MV-4-11 (cell line): ENCODE data around the gene HSPB1.
"Not testable (repeated sequence)": the region's sequence is repeated elsewhere in the genome, so short reads cannot be mapped to it uniquely, and the experiment has no call there.

ENCODE experiments used
- DNase-seq: peaks from one replicate; lab custom pipeline; 2025; lab: John Stamatoyannopoulos, UW

HSPB1 gene

DNA sequence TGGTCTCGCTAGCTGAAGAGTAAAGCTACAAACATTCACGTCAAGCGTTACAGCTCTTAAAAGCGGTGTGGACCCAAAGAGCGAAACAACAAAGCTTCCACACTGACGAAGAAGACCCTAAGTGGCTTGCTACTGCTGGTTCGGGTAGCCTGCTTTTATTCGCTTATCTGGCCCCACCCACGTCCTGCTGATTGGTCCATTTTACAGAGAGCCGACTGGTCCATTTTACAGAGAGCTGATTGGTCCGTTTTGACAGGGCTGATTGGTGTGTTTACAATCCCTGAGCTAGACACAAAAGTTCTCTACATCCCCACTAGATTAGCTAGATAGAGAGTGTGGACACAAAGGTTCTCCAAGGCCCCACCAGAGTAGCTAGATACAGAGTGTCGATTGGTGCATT, 6.4 kb downstream of the HSPB1 start:
- DNase-seq, result not testable (repeated sequence)

DNA sequence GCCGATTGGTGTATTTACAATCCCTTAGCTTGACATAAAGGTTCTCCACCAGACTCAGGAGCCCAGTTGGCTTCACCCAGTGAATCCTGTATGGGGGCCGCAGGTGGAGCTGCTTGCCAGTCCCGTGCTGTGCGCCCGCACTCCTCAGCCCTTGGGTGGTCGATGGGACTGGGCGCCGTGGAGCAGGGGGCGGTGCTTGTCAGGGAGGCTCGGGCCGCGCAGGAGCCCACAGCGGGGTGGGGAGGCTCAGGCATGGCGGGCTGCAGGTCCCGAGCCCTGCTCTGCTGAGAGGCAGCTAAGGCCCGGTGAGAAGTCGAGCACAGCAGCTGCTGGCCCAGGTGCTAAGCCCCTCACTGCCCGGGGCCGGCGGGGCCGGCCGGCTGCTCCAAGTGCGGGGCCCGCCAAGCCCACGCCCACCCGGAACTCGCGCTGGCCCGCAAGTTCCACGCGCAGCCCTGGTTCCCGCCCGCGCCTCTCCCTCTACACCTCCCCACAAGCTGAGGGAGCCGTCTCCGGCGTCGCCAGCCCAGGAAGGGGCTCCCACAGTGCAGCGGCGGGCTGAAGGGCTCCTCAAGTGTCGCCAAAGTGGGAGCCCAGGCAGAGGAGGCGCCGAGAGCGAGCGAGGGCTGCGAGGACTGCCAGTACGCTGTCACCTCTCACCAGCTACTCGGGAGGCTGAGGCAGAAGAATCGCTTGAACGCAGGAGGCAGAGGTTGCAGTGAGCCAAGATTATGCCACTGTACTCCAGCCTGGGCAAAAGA, 7.0 kb downstream of the HSPB1 start:
- DNase-seq, result not testable (repeated sequence)

DNA sequence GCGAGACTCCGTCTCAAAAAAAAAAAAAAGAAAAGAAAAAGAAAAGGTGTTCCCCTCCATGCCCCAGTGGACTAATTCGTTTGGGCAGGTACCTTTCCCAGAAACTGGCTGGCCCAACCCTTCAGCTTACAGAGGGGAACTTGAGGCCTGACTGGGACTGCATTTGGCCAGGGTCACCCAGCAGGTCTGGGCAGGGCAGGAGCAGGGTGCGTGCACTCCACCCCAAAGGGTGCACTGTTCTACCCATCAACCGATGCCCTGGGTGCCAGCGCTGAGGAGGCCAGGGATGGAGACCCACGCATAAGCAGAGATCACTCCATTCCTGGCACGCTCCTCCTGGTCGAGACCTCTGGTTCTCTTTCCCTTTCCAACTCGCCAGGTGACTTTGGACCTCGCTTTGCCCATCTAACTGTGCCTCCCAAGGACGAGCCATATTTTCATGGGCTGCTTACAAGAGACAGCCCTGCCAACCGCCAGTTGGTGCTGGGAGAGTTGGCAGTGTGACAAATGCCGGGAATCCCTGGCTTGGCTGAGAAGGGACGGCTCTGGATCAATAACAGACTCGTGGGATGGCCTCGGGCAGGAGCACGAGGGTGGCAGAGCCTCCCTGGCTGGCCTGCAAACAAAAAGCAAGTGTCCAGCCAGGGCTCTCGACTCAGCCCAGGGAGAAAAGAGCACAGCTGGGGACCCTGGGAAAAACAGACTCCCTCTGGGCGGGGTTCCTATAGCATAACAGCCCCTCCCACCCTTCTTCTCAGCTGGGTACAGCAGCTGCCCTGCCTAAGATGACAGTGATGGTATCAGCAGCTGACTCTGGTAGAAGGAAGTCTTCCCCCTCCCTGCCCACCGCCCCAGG, 7.9 kb downstream of the HSPB1 start:
- DNase-seq, result no peak

DNA sequence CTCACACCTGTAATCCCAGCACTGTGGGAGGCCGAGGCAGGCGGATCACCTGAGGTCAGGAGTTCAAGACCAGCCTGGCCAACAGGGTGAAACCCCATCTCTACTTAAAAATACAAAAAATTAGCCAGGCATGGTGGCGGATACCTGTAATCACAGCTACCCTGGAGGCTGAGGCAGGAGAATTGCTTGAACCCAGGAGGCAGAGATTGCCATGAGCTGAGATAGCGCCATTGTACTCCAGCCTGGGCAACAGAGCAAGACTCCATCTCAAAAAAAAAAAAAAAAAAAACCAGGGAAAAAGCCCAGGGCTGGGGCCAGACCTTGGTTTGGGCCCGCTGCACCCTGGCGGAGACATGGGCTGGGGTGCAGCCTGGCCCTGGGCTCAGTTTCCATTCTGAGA, 9.4 kb downstream of the HSPB1 start:
- DNase-seq, result not testable (repeated sequence)

DNA sequence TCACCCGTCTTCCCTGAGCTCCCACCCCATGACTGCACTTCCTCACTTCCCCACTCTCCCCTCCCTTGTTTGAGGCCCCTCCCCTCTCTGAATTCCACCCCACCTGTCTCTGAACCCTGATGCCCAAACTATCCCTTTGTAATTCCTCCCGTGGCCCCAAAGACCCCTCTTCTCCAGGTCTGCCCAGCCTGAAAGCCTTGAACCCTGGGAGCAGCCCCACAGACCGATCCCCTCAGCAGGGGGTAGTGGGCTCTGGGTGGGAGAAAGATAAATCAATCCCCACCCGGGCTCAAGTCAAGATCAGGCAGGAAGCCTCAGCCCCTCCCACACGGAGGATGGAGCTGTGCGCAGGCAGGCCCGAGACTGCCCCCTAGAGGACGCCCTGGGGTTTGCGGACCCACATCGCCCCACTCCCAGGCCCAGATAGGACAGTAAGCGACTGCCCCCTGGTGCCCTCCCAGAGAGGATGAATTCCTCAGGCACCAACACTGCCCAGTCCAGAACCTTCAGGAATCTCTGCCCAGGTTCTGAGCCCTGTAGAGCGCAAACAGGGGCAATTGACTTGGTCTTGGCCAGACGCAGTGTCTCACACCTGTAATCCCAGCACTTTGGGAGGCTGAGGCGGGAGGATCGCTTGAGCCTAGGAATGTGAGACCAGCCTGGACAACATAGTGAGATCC, 11.7 kb downstream of the HSPB1 start:
- DNase-seq, result peak; percentile 89

DNA sequence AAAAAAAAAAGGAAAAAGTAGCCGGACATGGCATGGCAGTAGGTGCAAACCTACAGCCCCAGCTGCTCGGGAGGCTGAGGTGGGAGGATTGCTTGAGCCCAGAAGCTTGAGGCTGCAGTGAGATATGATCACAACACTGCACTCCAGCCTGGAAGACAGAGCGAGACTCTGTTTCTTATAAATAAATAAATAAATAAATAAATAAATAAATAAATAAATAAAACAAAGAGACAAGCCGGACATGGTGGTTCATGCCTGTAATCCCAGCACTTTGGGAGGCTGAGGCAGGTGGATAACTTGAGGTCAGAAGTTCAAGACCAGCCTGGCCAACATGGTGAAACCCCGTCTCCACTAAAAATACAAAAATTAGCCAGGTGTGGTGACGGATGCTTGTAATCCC, 12.3 kb downstream of the HSPB1 start:
- not testable (repeated sequence) for DNase-seq

DNA sequence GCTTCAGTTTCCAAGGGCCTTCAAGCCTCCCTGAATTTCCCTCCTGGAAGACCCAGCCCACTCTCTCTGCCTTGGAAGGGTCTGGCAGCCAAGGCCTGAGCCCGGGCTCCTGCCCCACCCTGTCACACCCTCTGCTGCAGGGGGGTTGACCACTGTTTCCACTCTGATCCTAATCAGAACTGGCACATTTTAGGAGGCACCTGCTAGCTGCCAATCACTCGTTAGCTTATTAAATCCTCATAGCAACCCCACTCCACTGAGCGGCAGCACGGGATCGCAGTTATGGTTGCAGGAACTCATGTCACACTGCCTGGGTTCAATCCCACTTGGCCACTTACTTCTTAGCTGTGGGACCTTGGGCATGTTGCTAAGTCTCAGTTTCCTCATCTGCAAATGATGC, 12.9 kb downstream of the HSPB1 start:
- no peak for DNase-seq

DNA sequence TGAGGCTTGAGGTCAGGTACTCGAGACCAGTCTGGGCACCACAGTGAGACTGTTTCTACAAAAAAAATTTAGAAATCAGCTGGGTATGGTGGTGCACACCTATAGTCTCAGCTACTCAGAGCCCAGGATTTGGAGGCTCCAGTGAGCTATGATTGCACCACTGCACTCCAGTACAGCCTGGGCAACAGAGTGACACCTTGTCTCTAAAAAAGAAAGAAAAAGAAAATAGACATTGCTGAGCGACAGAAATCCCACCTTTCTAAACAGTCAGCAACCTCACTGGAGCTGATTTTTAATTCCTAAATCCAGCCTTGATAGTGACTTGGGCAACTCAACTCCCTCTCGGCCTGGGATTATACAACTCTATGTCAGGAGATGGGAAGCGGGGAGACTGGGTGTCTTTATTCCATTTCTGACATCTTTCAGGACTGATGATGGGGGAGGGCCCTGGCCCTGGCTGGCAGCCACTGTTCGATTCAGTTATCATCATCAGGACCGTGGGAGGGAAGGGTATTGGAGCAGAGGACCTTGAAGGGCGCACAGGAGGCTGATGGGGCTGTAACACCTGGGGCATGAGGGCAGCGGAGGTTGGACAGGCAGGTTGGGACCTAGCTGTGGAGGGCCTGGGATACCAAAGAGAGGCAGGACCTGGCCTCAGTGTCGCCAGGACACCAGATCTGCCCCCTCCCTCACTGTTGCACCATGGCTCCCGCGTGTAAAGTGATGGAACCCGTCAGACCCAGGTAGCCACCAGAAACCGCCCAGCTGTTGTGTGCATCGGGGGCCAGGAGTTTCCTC, 14.7 kb downstream of the HSPB1 start:
- DNase-seq, result no peak

DNA sequence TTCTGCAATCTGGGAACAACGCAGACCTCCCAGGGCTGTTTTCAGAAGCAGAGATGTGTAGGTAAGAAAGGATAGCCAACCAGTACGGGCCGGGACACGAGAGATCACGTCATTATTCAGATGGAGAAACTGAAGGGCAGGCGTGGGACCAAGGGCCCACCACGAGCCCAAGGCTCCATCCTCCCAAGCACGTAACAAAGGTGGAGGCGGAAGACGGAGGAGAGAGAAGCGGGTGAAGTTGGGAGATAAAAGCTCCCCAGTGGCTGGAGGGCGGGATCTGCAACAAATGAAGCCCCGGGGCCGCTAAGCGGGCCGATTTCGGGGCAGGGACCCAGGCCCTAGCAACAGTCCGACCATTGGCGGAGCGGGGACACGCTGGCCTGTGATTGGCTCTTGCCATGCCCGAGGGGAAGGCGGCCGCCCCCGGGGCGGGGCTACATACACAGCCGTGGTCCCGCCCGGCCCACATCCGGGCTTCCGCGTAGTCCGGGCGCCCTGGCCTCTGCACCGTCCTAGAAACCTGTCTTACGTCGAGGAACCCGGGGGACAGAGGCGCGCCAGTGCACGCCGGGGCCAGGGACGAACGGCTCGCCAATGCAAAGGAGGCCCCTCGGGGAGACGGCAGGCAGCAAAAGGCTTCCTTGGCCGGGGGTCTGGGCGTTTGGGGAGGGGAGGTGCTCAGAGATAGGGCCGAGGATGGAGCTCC, 15.5 kb downstream of the HSPB1 start:
- peak; percentile 95 for DNase-seq

DNA sequence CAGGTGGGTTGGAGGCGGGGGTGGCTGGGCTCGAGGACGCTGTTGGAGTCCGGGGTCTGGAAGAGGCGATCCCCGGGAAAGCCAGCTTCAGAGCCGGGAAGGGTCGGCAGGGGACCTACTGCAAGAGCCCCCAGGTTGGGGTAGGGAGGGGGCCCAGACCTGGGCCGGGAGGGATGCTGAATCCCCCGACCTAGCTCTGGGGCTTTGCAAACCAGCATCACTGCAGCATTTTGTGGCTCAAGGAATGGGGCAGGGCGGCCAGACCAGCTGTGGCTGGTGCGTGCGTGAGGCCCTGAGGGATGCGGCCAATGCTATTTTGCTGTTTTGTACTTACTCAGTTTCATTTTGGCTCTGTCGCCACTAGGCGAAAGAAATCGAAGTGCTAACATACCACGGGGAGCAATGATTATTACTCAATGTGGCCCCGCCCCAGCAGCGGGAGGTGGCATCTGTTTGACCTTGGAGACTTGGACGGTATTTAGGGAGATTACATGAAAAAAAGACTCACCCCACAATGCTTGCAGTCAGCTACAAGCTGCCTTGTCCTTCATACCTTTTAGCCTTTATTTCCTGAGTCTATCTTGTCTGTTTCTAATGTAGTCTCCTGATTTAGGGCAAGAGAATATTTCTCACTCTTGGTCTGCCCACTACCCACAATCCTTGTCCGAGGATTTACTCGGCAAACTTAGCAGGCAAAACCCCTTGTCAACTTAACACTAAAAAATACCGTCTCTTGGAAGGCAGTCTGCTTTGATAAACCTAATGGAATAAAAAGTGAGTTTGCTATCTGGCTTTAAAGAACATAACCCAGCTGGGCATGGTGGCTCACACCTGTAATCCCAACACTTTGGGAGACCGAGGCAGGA, 16.2 kb downstream of the HSPB1 start:
- peak; percentile 93 for DNase-seq

DNA sequence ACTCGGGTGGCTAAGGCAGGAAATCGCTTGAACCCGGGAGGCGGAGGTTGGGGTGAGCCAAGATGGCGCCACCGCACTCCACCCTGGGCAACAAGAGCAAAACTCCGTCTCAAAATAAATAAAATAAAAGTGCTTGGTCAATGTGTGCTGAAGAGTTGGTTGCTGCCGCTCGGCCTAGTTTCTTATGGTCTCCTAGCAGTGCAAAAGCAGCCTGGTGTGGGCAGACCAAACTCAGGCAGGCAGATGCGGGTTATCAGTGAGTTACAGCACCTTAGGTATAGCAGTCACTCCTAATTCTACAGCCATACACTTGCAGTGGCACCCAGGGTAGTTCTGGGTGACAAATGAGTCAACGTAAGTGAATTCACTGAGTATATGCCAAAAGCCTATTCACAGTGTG, 22.6 kb downstream of the HSPB1 start:
- DNase-seq, result no peak

DNA sequence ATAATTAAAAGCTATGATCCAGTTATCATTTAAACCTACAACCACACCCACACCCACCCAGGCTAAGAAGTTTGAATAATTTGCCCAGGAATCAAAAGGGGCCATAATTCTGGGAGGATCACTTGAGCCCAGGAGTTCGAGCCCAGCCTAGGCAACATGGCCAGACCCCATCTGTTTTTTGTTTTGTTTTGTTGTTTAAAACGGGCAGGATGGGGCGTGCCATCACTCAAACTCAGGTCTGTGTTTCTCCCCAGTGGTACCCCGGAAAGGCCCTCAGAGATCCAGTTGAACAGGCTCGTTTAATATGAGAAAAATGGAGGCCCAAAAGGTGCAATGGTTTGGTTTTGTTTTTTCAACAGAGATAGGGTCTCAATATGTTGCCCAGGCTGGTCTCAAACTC, 23.3 kb downstream of the HSPB1 start:
- DNase-seq, result no peak

DNA sequence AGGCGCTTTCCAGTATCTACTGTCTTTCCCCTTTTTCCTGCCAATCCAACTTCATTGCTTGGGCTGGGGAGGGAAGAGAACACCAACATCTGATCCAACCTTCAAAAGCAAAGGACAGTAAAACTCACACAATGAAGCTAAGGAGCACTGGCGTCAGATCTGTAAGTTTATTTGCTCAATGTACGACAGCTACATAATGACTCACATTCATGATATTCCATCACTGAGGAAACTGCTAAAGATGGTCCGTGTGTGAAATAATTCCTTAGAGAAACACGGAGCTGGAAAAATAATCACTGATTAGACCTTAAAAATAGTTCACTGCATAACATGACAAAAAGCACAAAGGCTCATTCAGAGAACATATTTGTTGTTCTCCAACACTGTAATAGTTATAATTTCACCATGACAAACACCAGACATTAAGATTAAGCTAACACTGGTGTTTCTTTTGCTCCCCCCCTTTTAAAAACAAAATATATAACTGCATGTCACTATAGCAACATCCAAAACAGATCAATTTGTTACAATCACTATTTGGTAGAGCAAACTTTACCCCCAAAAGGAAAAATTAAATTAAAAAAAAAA, 24.3 kb downstream of the HSPB1 start:
- DNase-seq, result no peak

DNA sequence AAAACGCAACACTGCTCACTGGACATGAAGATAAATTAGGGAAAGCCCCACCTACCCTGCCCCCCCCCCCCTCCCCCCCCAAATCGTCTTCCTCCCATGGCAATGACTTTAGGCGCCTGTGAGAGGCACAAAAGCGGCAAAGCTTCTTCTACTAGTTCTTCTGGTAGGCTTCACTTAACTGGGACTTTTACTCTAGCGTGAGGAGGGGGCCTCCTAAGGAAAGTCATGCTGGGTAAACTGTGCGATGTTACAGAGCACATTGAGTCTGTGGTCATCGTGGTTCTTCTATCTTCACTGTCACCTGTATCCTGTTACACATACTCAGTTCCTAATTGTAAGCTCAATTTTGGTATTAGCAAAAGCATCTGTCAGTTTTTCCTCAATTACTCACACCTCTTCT, 25.1 kb downstream of the HSPB1 start:
- DNase-seq, result no peak

DNA sequence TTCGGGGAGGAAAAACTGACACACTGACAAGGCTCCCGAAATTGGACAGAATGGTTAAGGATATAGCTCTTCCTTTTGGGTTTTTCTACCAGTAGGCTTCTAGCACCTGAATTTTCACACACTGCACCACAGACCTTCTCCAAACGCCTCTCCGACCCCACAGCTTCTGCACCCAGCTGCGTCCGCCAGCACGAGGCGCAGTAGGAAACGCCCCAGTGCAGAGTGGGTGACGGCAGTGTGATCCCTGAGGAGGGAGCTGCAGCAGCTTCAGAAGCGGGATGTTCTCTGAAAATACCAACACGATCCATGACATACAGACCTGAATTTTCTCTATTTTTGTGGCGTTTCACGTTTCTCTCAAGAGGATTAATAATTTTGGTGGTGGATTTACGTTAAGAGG, 25.9 kb downstream of the HSPB1 start:
- no peak for DNase-seq

DNA sequence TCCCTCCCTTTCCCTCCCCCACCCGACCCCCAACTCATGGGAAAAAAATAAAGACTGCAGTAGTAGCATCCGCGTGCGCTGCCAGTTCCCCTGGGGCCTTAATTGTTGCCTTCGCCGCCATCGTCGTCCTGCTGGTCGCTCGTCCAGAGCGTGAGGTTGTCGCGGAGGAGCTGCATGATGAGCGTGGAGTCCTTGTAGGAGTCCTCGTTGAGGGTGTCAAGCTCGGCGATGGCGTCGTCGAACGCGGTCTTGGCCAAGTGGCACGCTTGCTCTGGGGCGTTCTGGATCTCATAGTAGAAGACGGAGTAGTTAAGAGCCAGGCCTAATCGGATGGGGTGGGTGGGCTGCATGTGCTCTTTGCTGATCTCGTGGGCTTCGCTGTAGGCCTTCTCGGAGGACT, 27.0 kb downstream of the HSPB1 start:
- DNase-seq, result no peak

DNA sequence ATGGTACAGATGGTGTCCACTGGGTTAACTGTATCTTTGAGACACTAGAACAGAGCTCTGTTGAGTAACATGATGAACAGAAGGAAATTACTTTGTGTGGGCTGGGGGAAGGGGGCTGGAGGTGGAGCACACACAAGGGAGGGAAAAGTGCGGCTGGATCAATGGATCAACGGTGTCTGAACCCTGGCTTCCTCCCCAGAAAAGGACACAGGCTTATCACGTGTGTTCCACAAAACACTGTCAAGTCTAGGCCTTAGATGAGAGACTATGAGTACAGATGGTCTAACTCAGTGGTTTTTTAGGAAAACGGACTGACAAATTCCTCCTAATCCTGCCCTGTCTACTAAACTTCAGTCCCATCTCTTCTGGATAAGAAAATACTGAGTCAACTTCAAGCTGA, 27.8 kb downstream of the HSPB1 start:
- no peak for DNase-seq

DNA sequence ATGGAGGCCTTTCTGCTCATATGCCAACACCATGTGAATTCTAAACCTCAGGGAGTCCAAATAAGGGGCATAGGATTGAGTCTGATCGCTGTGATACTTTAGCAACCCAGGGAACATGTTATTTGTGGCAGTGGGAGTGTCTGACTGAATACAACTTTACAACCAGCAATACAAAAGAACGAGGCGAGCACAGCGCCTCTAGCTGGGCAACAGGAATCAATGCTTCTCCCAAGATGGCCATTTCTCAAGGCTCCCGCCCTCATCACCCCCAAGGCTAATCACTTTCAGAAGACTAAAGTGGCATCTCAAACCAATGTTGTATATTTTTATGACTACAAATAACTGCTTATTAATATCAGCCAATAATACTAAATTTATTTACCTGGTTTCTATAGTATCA, 28.2 kb downstream of the HSPB1 start:
- DNase-seq, result no peak

DNA sequence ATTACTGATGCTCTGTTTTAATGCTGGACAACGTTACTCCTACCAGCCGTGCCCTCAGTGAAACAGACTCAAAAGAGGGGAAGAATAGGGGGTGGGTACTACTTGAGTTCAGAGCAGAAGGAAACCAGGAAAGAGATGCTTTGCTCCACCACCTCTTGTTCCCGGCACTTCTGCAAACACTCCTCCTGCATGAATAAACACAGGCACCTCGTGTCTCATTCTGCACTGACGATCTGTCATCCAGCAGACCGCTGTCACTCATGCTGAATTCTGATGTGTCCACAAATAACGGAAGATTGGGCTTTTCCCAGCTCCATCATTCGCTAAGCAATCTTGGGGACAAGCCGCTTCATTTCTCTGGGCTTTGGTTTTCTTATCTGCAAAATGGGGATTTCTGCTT, 29.6 kb downstream of the HSPB1 start:
- no peak for DNase-seq

DNA sequence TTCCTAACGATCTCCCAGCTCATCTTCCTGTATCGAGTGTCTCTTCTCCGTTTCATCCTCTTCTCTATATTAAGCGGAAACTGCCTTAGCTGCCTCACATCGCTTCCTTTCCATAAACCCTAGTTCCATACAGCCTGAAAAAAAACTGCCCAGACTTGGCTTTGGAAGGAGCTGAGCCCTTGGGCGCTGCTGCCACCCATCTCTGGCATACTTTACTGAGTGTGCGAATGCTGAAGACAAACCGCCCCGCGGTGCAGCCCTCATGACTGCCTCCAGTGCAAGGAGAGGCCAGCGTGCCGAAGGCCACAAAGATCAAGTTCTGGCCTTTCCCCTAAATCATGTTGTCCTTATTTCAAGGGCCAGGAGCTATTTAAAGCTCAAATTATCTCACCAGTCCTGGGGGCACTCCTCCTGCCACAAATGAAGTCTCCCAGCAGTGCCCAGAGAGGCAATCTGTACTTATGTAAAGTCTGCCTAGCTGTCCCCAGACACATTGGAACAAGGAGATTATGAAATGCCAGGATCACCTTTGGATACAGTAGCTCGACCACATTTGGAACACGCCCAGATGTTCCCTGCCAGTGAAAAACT, 31.1 kb downstream of the HSPB1 start:
- no peak for DNase-seq
